Testis (tissue), 3 donors: ENCODE results near the gene CBX2. TPM values are rescaled to one million over a fixed set of nuclear protein-coding genes. Genes with fewer than 3 reads are reported as not detected.
A peak's percentile ranks its signal among the peaks of the same experiment; 100 is the strongest.

Experiments
- DNase-seq: peaks from one replicate; pipeline ENCODE4 v3.0.0-alpha.2; 2019
- H3K27ac ChIP-seq, 2 donors: fragments of 200-600 bp; sonication (generic); one replicate each; pipeline ENCODE4 v1.5.1; 2019
- H3K27me3 ChIP-seq: fragments of 200-600 bp; sonication (generic); one replicate; pipeline ENCODE4 v1.5.1; 2019
- H3K36me3 ChIP-seq: fragments of 200-600 bp; sonication (generic); one replicate; pipeline ENCODE4 v1.5.1; 2017; ENCODE audit warnings: low read depth; ENCODE audit errors: missing control alignments
- H3K4me1 ChIP-seq: fragments of 200-600 bp; sonication (generic); one replicate; pipeline ENCODE4 v1.5.1; 2019
- H3K4me3 ChIP-seq, 2 donors: fragments of 200-600 bp; sonication (generic); one replicate each; pipeline ENCODE4 v1.5.1; 2017 to 2019
- H3K9me3 ChIP-seq: fragments of 200-600 bp; sonication (generic); one replicate; pipeline ENCODE4 v1.5.1; 2017
- POLR2A ChIP-seq: fragments of 450-650 bp; IDR thresholded peaks from one replicate; pipeline ENCODE4 v1.6.1; 2017; ENCODE audit warnings: antibody characterized with exemption, mild to moderate bottlenecking, moderate library complexity
- WGBS, 2 donors: methylation state at CpG; one replicate each; pipeline ENCODE4 v1.1.5; 2018; 5-methylcytosine and 5-hydroxymethylcytosine counted together
- intact Hi-C: fragments of 100-400 bp; cut with DNase I; formaldehyde crosslinking; loops from one replicate; pipeline ENCODE4 v1.15.1; 2023; ENCODE audit warnings: low total_unique reads
- polyA plus RNA-seq: library from polyadenylated mRNA; stranded (reverse); fragments of 350-450 nt; fragmentation: Illumina TruSeq; extraction: RNeasy Lipid Tissue Mini Kit (QIAGEN cat#74804); gene quantifications from one replicate; pipeline ENCODE4 v1.2.3, GENCODE V29; 2014; ENCODE audit warnings: low read depth, low replicate concordance; ENCODE audit not compliant: insufficient read depth
- total RNA-seq, 2 donors: library from RNA; depleted of rRNA; stranded (reverse); fragments of >200 nt; gene quantifications; one replicate each; pipeline ENCODE4 v1.2.3, GENCODE V29; 2016
- TF ChIP-seq, protein P1 (sequence below), 3 experiments: fragments of 450-650 bp in 2 of 3; fragments of 200-600 bp in 1 of 3; sonication (generic) in 1 of 3; IDR thresholded peaks; one replicate each; pipeline ENCODE4 v1.5.1; 2016 to 2019; ENCODE audit warnings: antibody characterized with exemption in 3 of 3, mild to moderate bottlenecking in 2 of 3, moderate library complexity in 1 of 3

CBX2 gene
- total and polyA plus RNA-seq, 3 donors from 2014 or later = 19.4 to 30.7 (median 27.1) TPM

DNA sequence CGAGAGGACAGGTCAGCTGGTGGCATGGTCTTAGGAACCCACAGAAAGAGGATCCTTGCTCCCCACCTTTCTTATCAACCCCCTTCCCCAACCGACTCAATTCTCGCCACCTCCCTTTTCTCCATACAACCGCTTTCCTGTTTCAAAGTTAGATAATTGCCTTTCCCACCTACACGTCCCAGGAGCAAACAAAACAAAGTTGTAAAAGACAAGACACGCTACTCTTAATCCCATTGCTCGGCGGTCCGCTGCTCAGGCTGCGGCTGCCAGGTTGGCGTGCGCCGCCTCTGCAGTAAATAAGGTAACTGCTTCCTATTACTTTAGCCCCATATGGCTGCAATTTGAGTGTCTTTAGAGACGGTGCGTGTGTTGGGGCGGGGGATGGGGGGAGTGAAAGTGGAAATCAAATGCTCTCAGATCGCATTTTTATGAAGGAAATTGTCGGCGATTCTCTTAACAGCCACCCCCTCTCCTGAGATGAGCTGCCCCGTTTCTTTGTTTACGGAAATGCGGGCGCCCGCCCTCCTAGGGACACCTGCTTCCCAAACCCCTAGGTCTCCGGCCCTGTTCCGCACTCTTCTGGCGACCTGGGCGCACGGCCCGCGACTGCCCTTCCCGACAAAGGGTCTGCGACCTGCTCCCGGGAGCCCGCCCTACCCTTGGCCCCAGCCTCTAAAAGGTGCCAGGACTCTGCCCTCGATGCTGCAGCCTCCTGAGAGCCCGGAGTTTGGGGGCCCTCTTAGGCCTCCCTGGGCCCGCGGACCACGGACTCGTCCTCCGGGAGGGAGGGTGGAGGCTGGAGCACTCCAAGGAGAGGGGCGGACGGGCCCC is 22.6 kb downstream of the CBX2 start:
- no peaks in the 10 kb centered on the region for H3K36me3 ChIP-seq
- H3K27me3 ChIP-seq = peaks cover 6% of the 10 kb centered on the region
- H3K4me1 ChIP-seq = peaks cover 36% of the 10 kb centered on the region
- intact Hi-C loops = no loop called here
- no peaks in the 10 kb centered on the region for H3K9me3 ChIP-seq
- TF ChIP-seq, protein P1, sequence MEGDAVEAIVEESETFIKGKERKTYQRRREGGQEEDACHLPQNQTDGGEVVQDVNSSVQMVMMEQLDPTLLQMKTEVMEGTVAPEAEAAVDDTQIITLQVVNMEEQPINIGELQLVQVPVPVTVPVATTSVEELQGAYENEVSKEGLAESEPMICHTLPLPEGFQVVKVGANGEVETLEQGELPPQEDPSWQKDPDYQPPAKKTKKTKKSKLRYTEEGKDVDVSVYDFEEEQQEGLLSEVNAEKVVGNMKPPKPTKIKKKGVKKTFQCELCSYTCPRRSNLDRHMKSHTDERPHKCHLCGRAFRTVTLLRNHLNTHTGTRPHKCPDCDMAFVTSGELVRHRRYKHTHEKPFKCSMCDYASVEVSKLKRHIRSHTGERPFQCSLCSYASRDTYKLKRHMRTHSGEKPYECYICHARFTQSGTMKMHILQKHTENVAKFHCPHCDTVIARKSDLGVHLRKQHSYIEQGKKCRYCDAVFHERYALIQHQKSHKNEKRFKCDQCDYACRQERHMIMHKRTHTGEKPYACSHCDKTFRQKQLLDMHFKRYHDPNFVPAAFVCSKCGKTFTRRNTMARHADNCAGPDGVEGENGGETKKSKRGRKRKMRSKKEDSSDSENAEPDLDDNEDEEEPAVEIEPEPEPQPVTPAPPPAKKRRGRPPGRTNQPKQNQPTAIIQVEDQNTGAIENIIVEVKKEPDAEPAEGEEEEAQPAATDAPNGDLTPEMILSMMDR (IDR thresholded peaks at IDR 0.05) = no peak
- TF ChIP-seq POLR2A = no peak
- H3K4me3 ChIP-seq = peak overlapping the region in 1 of 2 donors; percentile 26
- WGBS, 2 donors = 2% methylated on average over 19 to 40 of the region's 44 CpGs
- DNase-seq = no peak
- no peak overlapping the region for H3K27ac ChIP-seq

- Histone ChIP-seq H3K4me1 (peaks cover 28% of the 10 kb centered on the region), H3K27ac (no peak overlapping the region), H3K27me3 (peaks cover 6% of the 10 kb centered on the region), H3K4me3 (peak overlapping the region in 1 of 2 donors; percentile 26), H3K36me3 (no peaks in the 10 kb centered on the region), H3K9me3 (no peaks in the 10 kb centered on the region)
- intact Hi-C loops = no loop called here
- 6 to 14% methylated on average over 10 to 39 of the region's 52 CpGs for WGBS, 2 donors
- no peak for DNase-seq
- no peak for TF ChIP-seq POLR2A
- TF ChIP-seq, protein P1 (IDR thresholded peaks at IDR 0.05) = no peak
Measured at GRCh38 chr17:79801156-79802038, 23.4 kb downstream of the CBX2 start.

DNA sequence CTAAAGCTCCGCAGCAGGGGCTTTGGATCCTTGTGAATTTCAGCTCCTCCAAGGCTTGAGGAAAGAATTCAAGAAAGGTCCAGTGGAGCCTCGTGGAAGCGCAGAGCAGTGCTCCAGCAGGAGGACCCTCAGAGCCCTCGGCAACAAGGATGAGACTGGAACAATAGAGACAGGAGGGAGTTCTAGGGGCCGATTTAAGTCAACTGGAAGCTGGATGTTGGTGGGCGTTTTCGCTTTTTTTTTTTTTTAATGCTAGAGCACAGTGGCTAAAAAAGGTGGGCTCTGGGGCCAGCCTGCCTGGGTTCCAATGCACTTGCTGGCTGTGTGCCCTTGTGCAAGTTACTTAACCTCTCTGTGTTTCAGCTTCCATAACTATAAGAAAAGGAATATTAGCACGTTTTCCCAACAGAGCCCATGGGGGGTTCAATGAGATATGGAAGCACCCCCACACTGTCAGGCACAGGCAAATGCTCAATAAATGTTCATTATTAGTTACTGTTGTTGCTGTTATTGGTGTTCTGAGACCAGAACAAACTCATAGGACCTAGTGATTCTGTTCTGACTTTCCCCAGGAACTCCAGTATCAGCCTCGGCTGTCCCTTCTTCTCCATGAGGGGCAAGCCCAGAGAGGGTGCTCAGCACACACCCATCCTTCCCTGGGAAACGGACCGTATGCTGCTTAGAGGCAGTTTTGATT is 24.2 kb downstream of the CBX2 start:
- peaks cover 27% of the 10 kb centered on the region for H3K4me1 ChIP-seq
- intact Hi-C loops = no loop called here
- WGBS, 2 donors = 1 to 10% methylated on average over 11 of the region's 11 CpGs

DNA sequence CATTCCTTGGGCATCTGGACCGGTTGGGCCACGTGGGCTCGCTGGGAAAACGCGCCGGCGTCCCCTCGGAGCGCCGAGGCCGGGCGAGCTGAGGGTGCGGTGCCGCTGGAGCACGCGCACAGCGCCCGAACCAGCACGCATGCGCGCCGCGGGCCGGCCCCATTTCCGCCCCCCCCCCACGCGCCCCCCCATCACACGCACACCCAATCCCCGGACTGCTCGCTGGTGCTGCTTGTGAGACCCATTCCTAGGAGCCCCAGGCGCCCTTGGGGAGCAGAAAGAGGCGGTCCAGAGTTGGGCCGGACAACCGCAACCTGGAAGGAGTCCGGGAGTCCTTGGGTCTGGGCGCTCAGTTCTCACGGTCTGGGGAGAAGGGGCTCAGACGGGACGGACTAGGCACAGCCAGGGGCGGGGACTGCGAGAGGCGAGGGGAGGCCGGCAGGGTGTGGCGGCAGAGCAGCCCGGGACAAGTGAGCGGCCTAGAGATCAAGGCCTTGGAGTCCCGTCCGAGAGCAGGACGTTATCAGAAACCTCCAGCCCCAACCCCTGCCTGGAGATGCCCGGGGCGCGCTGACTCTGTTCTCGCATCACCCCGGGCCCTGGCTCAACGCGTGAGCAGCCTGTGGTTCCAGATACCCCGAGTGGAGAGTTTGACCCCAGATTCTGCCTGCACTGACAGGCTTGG is 24.9 kb downstream of the CBX2 start:
- H3K36me3 ChIP-seq = no peaks in the 10 kb centered on the region
- H3K27me3 ChIP-seq = peaks cover 6% of the 10 kb centered on the region
- 3% methylated on average over 6 to 45 of the region's 57 CpGs for WGBS, 2 donors
- no peak overlapping the region for H3K27ac ChIP-seq
- no peak for TF ChIP-seq POLR2A
- TF ChIP-seq, protein P1 (IDR thresholded peaks at IDR 0.05) = no peak
- DNase-seq = no peak
- intact Hi-C loops = no loop called here
- H3K9me3 ChIP-seq = no peaks in the 10 kb centered on the region
- peak overlapping the region; percentile 9 to 55 for H3K4me3 ChIP-seq
- H3K4me1 ChIP-seq = peaks cover 25% of the 10 kb centered on the region

More for the DNA sequence above, 24.2 kb downstream of the CBX2 start:
- no peak for TF ChIP-seq POLR2A
- TF ChIP-seq, protein P1 (IDR thresholded peaks at IDR 0.05) = no peak
- Histone ChIP-seq H3K27ac (no peak overlapping the region), H3K36me3 (no peaks in the 10 kb centered on the region), H3K9me3 (no peaks in the 10 kb centered on the region), H3K27me3 (peaks cover 6% of the 10 kb centered on the region), H3K4me3 (peak overlapping the region in 1 of 2 donors; percentile 55)
- no peak for DNase-seq
